HEK293 (cell line): ENCODE results near the gene TBC1D14.

Experiments used
- CTCF ChIA-PET: fragments of 350-600 bp; formaldehyde crosslinking; extraction: SDS; loops from one replicate; lab custom pipeline; 2021; ENCODE audit warnings: antibody characterized with exemption; lab: Yijun Ruan, JAX
- POLR2A ChIA-PET: fragments of 300-600 bp; formaldehyde crosslinking; extraction: SDS; loops from one replicate; lab custom pipeline; 2020; ENCODE audit warnings: antibody characterized with exemption, inconsistent platforms; lab: Yijun Ruan, JAX
- H3K27ac ChIP-seq: fragments of 200-500 bp; sonication (Bioruptor generic); 2 replicates; pipeline ENCODE4 v1.5.1; 2014; ENCODE audit warnings: low read depth, low read length, control low read depth, inconsistent platforms; ENCODE audit errors: extremely low read depth
- H3K36me3 ChIP-seq, 2 experiments: fragments of 200-500 bp in 1 of 2; sonication (Bioruptor generic) in 1 of 2; 1 replicate in 1 of 2; 2 replicates in 1 of 2; pipeline ENCODE4 v1.5.1; 2014 to 2017; ENCODE audit warnings: inconsistent platforms in 2 of 2, low read length in 2 of 2; ENCODE audit not compliant: control insufficient read depth in 2 of 2, insufficient read depth in 1 of 2
- H3K4me1 ChIP-seq: fragments of 200-500 bp; sonication (Bioruptor generic); 2 replicates; pipeline ENCODE4 v1.5.1; 2014; ENCODE audit warnings: mild to moderate bottlenecking, low read length, inconsistent platforms; ENCODE audit not compliant: control insufficient read depth, insufficient read depth
- H3K4me3 ChIP-seq: 2 replicates; pipeline ENCODE4 v1.5.1; 2011; ENCODE audit warnings: low read depth, mild to moderate bottlenecking, control low read depth, low read length, moderate library complexity
- H3K9me3 ChIP-seq: fragments of 200-500 bp; sonication (Bioruptor generic); 2 replicates; pipeline ENCODE4 v1.5.1; 2014; ENCODE audit warnings: low read depth, low read length, inconsistent platforms; ENCODE audit not compliant: control insufficient read depth, insufficient read depth
- IKZF3 ChIP-seq: fragments of 450-650 bp; IDR thresholded peaks from 2 replicates; pipeline ENCODE4 v1.5.0; 2018; ENCODE audit warnings: missing biosample characterization, mild to moderate bottlenecking, missing genetic modification characterization, moderate library complexity
- PRDM10 ChIP-seq: fragments of 450-650 bp; formaldehyde crosslinking; IDR thresholded peaks from 2 replicates; pipeline ENCODE4 v1.5.1; 2016; ENCODE audit warnings: missing biosample characterization, missing genetic modification characterization
- ZBTB20 ChIP-seq: fragments of 450-650 bp; formaldehyde crosslinking; IDR thresholded peaks from 2 replicates; pipeline ENCODE4 v1.5.1; 2016; ENCODE audit warnings: missing biosample characterization, missing genetic modification characterization
- ZBTB44 ChIP-seq: fragments of 450-650 bp; IDR thresholded peaks from 2 replicates; pipeline ENCODE4 v1.5.1; 2018; ENCODE audit warnings: missing biosample characterization, mild to moderate bottlenecking, missing genetic modification characterization
- ZBTB7A ChIP-seq: fragments of 450-650 bp; formaldehyde crosslinking; IDR thresholded peaks from 2 replicates; pipeline ENCODE4 v1.5.1; 2016; ENCODE audit warnings: low read depth, missing biosample characterization, missing genetic modification characterization
- ZNF335 ChIP-seq: fragments of 450-650 bp; formaldehyde crosslinking; conservative IDR thresholded peaks from 2 replicates; pipeline ENCODE4 v1.5.1; 2016; ENCODE audit warnings: missing biosample characterization, missing genetic modification characterization
- ZNF341 ChIP-seq: fragments of 450-650 bp; formaldehyde crosslinking; IDR thresholded peaks from 2 replicates; pipeline ENCODE4; 2016; ENCODE audit warnings: low read depth, missing biosample characterization, missing genetic modification characterization
- ZNF416 ChIP-seq: fragments of 450-650 bp; formaldehyde crosslinking; IDR thresholded peaks from 2 replicates; pipeline ENCODE4 v1.5.1; 2016; ENCODE audit warnings: missing biosample characterization, missing genetic modification characterization
- ZNF560 ChIP-seq: fragments of 450-650 bp; formaldehyde crosslinking; IDR thresholded peaks from 2 replicates; pipeline ENCODE4 v1.5.1; 2017; ENCODE audit warnings: missing biosample characterization, missing genetic modification characterization, borderline replicate concordance
- TF ChIP-seq, protein P1 (sequence below): fragments of 450-650 bp; formaldehyde crosslinking; IDR thresholded peaks from 2 replicates; pipeline ENCODE4 v1.5.1; 2016; ENCODE audit warnings: missing biosample characterization, missing genetic modification characterization
- TF ChIP-seq, protein P2 (sequence below): fragments of 450-650 bp; formaldehyde crosslinking; IDR thresholded peaks from 2 replicates; pipeline ENCODE4 v1.5.1; 2016; ENCODE audit warnings: missing biosample characterization, missing genetic modification characterization, borderline replicate concordance

TBC1D14 gene

GRCh38 chr4:7044137-7044930, 134.7 kb downstream of the TBC1D14 start:
- ChIA-PET CTCF (interaction anchor here (0.5 to 3.7 kb wide), 5 partner anchors 10 to 27 kb away, joined by 3 to 20 read pairs (median 6); partner anchors contain the start of gene GRPEL1), POLR2A (interaction anchor here (0.8 to 3.5 kb wide), 7 partner anchors 12 to 371 kb away, joined by 3 to 14 read pairs (median 3); partner anchors contain the start of gene GRPEL1)

DNA sequence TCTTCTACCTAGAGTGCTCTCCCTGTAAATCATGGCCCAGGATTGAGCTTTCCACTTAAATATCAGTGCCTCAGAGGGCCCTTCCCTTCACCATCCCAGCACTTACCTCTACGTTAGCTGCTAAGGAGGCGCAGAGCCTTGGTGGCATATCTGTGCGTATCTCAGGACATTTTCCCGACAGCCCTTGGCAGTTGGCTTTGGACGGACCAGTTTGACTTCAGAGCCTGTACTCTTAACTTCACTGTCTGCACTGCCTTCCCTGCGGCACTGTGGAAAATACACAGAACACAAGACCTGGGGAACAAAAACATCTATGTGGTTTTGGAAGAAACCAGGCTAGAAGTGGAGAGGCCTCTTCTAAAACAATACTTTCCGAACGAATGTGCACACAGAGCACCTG, 135.9 kb downstream of the TBC1D14 start:
- peaks cover 0 to 17% of the 10 kb centered on the region in 2 experiments; a peak in 1 of 3 replicates for H3K36me3 ChIP-seq
- H3K4me1 ChIP-seq = no peaks in the 10 kb centered on the region
- no peak overlapping the region for H3K4me3 ChIP-seq
- CTCF ChIA-PET = interaction anchor here (0.7 to 1.1 kb wide), 4 partner anchors 9 to 59 kb away, joined by 3 read pairs; no protein-coding TSS in a partner anchor
- POLR2A ChIA-PET = interaction anchor here (1.3 to 3.5 kb wide), 2 partner anchors 22 to 36 kb away, joined by 3 to 14 read pairs; partner anchors contain the start of gene GRPEL1
- no peaks in the 10 kb centered on the region for H3K9me3 ChIP-seq
- no peak overlapping the region for H3K27ac ChIP-seq
- no peak for TF ChIP-seq PRDM10 (tag by site-specific recombination)
- TF ChIP-seq, protein P1, sequence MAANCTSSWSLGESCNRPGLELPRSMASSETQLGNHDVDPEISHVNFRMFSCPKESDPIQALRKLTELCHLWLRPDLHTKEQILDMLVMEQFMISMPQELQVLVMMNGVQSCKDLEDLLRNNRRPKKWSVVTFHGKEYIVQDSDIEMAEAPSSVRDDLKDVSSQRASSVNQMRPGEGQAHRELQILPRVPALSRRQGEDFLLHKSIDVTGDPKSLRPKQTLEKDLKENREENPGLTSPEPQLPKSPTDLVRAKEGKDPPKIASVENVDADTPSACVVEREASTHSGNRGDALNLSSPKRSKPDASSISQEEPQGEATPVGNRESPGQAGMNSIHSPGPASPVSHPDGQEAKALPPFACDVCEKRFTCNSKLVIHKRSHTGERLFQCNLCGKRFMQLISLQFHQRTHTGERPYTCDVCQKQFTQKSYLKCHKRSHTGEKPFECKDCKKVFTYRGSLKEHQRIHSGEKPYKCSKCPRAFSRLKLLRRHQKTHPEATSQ (tag by site-specific recombination) = no peak
- no peak for TF ChIP-seq ZBTB20 (tag by site-specific recombination)
- TF ChIP-seq IKZF3 = no peak
- no peak for TF ChIP-seq ZNF416 (tag by site-specific recombination)
- TF ChIP-seq, protein P2, sequence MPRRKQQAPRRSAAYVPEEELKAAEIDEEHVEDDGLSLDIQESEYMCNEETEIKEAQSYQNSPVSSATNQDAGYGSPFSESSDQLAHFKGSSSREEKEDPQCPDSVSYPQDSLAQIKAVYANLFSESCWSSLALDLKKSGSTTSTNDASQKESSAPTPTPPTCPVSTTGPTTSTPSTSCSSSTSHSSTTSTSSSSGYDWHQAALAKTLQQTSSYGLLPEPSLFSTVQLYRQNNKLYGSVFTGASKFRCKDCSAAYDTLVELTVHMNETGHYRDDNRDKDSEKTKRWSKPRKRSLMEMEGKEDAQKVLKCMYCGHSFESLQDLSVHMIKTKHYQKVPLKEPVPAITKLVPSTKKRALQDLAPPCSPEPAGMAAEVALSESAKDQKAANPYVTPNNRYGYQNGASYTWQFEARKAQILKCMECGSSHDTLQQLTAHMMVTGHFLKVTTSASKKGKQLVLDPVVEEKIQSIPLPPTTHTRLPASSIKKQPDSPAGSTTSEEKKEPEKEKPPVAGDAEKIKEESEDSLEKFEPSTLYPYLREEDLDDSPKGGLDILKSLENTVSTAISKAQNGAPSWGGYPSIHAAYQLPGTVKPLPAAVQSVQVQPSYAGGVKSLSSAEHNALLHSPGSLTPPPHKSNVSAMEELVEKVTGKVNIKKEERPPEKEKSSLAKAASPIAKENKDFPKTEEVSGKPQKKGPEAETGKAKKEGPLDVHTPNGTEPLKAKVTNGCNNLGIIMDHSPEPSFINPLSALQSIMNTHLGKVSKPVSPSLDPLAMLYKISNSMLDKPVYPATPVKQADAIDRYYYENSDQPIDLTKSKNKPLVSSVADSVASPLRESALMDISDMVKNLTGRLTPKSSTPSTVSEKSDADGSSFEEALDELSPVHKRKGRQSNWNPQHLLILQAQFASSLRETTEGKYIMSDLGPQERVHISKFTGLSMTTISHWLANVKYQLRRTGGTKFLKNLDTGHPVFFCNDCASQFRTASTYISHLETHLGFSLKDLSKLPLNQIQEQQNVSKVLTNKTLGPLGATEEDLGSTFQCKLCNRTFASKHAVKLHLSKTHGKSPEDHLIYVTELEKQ = no peak
- TF ChIP-seq ZNF560 (tag by site-specific recombination) = no peak
- TF ChIP-seq ZNF335 = no peak

More at GRCh38 chr4:7044137-7044930, 134.7 kb downstream of the TBC1D14 start:
- H3K27ac ChIP-seq = peak overlapping the region; percentile 78; the same call in 1 of the 2 replicates
- no peaks in the 10 kb centered on the region for H3K4me1 ChIP-seq
- H3K36me3 ChIP-seq = peaks cover 0 to 17% of the 10 kb centered on the region in 2 experiments; a peak in 1 of 3 replicates
- H3K4me3 ChIP-seq = peak overlapping the region; percentile 90
- TF ChIP-seq ZBTB44 (tag by site-specific recombination) (no peak), ZNF341 (tag by site-specific recombination) (0 out of 2 replicates have a peak, but pooled peaks have one; percentile 15), ZBTB7A (no peak)
- H3K9me3 ChIP-seq = no peaks in the 10 kb centered on the region
